SU-DHL-6 (cell line): ENCODE results near the gene ZBTB21.

ENCODE experiments used
- EZH2phosphoT487 ChIP-seq: fragments of 200-600 bp; sonication (generic), shearing (Covaris generic); conservative IDR thresholded peaks from 2 replicates; pipeline ENCODE4 v1.6.1; 2018; ENCODE audit warnings: mild to moderate bottlenecking, antibody characterized with exemption, low read length, moderate library complexity, mixed read lengths
- TF ChIP-seq, protein P1 (sequence below): fragments of 200-600 bp; sonication (generic); IDR thresholded peaks from one replicate; pipeline ENCODE4 v1.5.1; 2017; ENCODE audit warnings: antibody characterized with exemption, mild to moderate bottlenecking, low read length, moderate library complexity; ENCODE audit not compliant: insufficient read depth, poor library complexity, severe bottlenecking

DNA sequence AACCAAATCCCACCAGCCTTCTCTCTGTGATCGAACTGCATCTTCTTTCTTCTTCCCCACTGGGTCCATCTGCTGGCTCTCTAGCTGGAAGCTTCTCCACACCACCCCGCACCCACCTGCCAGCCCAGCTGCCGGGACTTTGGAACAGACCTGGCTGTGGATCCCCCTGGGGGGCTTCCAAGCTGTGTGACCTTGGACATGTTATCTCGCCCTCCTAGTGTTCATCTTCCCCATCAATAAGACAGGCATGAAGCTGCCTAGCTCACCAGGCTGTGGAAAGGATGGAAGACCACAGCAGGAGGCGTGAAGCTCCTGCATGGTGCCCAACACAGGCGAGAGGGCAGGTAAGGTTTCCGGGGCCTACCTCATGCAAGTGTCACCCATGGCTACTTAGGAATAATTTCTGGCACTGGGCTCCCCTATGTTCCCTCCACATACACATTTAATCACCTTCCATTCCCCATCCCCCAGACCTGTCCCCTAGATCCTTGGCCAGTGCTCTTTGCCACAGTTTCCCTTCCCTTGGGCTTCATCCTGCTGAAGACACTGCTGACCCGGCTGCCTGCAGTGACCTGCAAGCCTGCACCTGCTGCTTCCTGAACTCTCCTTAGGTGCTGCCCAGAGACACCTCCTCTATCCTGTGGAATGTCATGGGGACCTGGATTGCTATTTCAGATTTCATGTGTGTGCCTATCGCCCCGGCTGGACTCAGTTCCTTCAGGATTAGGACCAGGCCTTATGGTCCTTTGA is 43.1 kb downstream of the ZBTB21 start:
- TF ChIP-seq, protein P1, sequence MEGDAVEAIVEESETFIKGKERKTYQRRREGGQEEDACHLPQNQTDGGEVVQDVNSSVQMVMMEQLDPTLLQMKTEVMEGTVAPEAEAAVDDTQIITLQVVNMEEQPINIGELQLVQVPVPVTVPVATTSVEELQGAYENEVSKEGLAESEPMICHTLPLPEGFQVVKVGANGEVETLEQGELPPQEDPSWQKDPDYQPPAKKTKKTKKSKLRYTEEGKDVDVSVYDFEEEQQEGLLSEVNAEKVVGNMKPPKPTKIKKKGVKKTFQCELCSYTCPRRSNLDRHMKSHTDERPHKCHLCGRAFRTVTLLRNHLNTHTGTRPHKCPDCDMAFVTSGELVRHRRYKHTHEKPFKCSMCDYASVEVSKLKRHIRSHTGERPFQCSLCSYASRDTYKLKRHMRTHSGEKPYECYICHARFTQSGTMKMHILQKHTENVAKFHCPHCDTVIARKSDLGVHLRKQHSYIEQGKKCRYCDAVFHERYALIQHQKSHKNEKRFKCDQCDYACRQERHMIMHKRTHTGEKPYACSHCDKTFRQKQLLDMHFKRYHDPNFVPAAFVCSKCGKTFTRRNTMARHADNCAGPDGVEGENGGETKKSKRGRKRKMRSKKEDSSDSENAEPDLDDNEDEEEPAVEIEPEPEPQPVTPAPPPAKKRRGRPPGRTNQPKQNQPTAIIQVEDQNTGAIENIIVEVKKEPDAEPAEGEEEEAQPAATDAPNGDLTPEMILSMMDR: no peak
- TF ChIP-seq EZH2phosphoT487: no peak
